Sigmoid colon (tissue), 7 donors: Measurements from ENCODE around the gene POLR1C. TPM values are rescaled to one million over a fixed set of nuclear protein-coding genes. Genes with fewer than 3 reads are reported as not detected.

Experiments used
- DNase-seq: peaks from one replicate; pipeline ENCODE4 v3.0.0-alpha.2; 2019
- H3K27ac ChIP-seq, 4 donors: fragments of 200-600 bp; sonication (generic); one replicate each; pipeline ENCODE4 v1.5.1; 2016 to 2019; ENCODE audit warnings: mild to moderate bottlenecking in 1 of 4
- H3K27me3 ChIP-seq, 3 donors: fragments of 200-600 bp; sonication (generic); one replicate each; pipeline ENCODE4 v1.5.1; 2019; ENCODE audit warnings: mild to moderate bottlenecking in 1 of 3
- H3K36me3 ChIP-seq, 4 donors: fragments of 200-600 bp; sonication (generic); one replicate each; pipeline ENCODE4 v1.5.1; 2016 to 2019
- H3K4me1 ChIP-seq, 4 donors: fragments of 200-600 bp; sonication (generic); one replicate each; pipeline ENCODE4 v1.5.1; 2017 to 2019
- H3K4me3 ChIP-seq, 4 donors: fragments of 200-600 bp; sonication (generic); one replicate each; pipeline ENCODE4 v1.5.1; 2017 to 2019; ENCODE audit warnings: mild to moderate bottlenecking in 2 of 4, moderate library complexity in 1 of 4
- H3K9me3 ChIP-seq, 4 donors: fragments of 200-600 bp in 3 of 4; sonication (generic) in 3 of 4; one replicate each; pipeline versions ENCODE4 v1.5.1 to v1.6.1; 2013 to 2019
- EP300 ChIP-seq, 4 donors: sonication (generic); formaldehyde crosslinking; IDR thresholded peaks; one replicate each; pipeline ENCODE4 v1.6.1; 2017; ENCODE audit warnings: antibody characterized with exemption in 4 of 4
- POLR2A ChIP-seq, 2 donors: fragments of 450-650 bp; IDR thresholded peaks; one replicate each; pipeline ENCODE4 v1.6.1; 2016; ENCODE audit warnings: antibody characterized with exemption in 2 of 2, mild to moderate bottlenecking in 2 of 2, moderate library complexity in 2 of 2
- POLR2AphosphoS5 ChIP-seq, 4 donors: sonication (generic); formaldehyde crosslinking; IDR thresholded peaks; one replicate each; pipeline ENCODE4 v1.6.1; 2017; ENCODE audit warnings: antibody characterized with exemption in 4 of 4
- WGBS, 2 donors: extraction: QIAGEN DNeasy Blood & Tissue Kit; methylation state at CpG; one replicate each; pipeline ENCODE4 v1.1.7; 2013; 5-methylcytosine and 5-hydroxymethylcytosine counted together
- intact Hi-C: fragments of 100-400 bp; cut with DNase I; formaldehyde crosslinking; loops from one replicate; pipeline ENCODE4 v1.15.1; 2023
- polyA plus RNA-seq, 3 donors: library from polyadenylated mRNA; stranded (reverse); fragments of 200-250 nt; gene quantifications; one replicate each; pipeline ENCODE4 v1.2.3, GENCODE V29; 2013
- total RNA-seq, 4 donors: library from RNA; depleted of rRNA; stranded (reverse); fragments of >200 nt; gene quantifications; one replicate each; pipeline ENCODE4 v1.1.0, GENCODE V29; 2016
- TF ChIP-seq, protein P1 (sequence below), 4 experiments: fragments of 450-650 bp in 3 of 4; fragments of 200-600 bp in 1 of 4; IDR thresholded peaks; one replicate each; pipeline ENCODE4 v1.5.1; 2016 to 2019; ENCODE audit warnings: antibody characterized with exemption in 4 of 4, mild to moderate bottlenecking in 3 of 4, moderate library complexity in 2 of 4
- donor health status: healthy with polysubstance abuse.
- donor health status: Bipolar disorder and iron deficiency.
- donor health status: healthy.

POLR1C gene
- total and polyA plus RNA-seq, 7 donors, result 11.9 to 39.5 (median 18.2) TPM

DNA sequence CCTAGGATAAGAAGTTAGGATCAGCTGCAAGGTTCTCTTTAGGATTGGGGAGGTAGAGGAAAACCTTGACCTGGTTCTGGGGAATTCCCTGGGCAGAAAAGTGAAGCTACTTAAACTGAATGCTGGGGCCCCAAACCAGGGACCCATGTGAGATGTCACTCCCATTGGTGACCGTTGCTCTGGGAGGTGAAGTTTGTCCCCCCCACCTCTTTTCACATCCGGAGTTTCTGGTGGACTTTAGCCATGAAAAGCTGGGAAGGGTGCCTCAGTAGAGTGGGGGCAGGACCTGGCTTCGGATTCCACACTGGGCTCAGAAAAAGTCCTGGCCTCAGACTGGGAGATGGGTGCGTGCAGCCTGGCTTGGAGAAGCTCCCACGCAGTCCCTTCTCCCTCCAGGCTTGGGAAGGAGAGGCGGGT is 26.4 kb upstream of the POLR1C start:
- peaks cover 0 to 45% (median 34%) of the 10 kb centered on the region in 4 donors for H3K4me1 ChIP-seq
- WGBS, 2 donors, result 75 to 81% methylated on average over 6 of the region's 6 CpGs
- H3K27ac ChIP-seq, result no peak overlapping the region
- peaks cover 0 to 10% (median 0%) of the 10 kb centered on the region in 4 donors for H3K36me3 ChIP-seq
- DNase-seq, result no peak
- no peak overlapping the region for H3K4me3 ChIP-seq
- intact Hi-C loops, result no loop called here
- TF ChIP-seq, protein P1, sequence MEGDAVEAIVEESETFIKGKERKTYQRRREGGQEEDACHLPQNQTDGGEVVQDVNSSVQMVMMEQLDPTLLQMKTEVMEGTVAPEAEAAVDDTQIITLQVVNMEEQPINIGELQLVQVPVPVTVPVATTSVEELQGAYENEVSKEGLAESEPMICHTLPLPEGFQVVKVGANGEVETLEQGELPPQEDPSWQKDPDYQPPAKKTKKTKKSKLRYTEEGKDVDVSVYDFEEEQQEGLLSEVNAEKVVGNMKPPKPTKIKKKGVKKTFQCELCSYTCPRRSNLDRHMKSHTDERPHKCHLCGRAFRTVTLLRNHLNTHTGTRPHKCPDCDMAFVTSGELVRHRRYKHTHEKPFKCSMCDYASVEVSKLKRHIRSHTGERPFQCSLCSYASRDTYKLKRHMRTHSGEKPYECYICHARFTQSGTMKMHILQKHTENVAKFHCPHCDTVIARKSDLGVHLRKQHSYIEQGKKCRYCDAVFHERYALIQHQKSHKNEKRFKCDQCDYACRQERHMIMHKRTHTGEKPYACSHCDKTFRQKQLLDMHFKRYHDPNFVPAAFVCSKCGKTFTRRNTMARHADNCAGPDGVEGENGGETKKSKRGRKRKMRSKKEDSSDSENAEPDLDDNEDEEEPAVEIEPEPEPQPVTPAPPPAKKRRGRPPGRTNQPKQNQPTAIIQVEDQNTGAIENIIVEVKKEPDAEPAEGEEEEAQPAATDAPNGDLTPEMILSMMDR (IDR thresholded peaks at IDR 0.05), result no peak
- TF ChIP-seq EP300 (IDR thresholded peaks at IDR 0.05), result no peak
- no peak for TF ChIP-seq POLR2AphosphoS5 (IDR thresholded peaks at IDR 0.05)
- TF ChIP-seq POLR2A (IDR thresholded peaks at IDR 0.05), result no peak
- H3K27me3 ChIP-seq, result no peaks in the 10 kb centered on the region
- no peaks in the 10 kb centered on the region for H3K9me3 ChIP-seq

DNA sequence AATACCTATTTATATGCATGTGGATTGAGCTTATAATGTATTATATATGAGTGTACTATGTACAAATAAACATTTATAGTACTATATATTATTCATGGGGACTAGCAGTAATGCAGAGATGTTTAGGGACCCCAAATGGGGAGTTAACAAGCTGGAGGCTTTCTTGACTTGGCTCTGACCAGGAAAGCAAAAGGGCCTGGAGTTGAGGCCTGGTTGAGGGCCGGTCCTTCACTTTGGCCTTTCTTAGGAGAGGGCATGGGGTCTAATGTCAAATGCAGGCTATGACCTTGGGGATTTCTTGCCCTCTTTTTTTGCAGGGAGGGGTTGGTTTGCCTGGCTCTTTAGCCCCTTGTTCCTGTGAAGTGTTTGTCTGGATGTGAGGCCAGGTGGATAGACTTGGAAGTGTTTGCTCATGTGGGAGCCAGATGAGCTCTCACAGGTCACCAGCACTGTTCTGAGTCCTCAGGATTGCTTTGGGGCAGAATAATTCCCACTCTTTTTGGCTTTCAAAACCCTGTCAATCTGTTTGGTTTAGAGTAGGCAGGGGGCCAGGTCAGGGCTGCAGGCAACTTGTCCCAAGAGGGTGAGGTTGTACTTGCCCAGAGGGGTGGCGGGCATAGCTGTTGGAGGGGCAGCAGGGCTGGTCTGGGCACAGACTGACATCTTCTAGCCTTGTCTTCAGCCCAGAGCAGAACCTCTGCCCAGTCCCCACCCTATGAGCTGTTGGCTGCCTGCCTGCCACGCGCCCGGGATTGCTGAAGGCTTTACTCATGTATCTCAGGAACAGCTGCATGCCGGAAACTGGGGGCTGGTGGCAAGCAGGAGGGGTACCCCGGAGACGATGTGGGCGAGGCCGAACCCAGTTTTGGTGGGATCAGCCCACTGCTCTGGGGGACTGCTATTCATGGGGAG is 24.9 kb upstream of the POLR1C start:
- peaks cover 0 to 59% (median 49%) of the 10 kb centered on the region in 4 donors for H3K4me1 ChIP-seq
- peak; percentile 88 for DNase-seq
- intact Hi-C loops, result no loop called here
- H3K27me3 ChIP-seq, result no peaks in the 10 kb centered on the region
- no peak overlapping the region for H3K4me3 ChIP-seq
- TF ChIP-seq POLR2AphosphoS5 (IDR thresholded peaks at IDR 0.05) (peak in 1 of 4 donors; percentile 12), POLR2A (IDR thresholded peaks at IDR 0.05) (no peak)
- WGBS, 2 donors, result 22 to 56% methylated on average over 10 of the region's 10 CpGs
- no peaks in the 10 kb centered on the region for H3K9me3 ChIP-seq
- peaks cover 0 to 5% (median 0%) of the 10 kb centered on the region in 4 donors for H3K36me3 ChIP-seq
- peak overlapping the region; percentile 57 to 72 (median 68) for H3K27ac ChIP-seq

DNA sequence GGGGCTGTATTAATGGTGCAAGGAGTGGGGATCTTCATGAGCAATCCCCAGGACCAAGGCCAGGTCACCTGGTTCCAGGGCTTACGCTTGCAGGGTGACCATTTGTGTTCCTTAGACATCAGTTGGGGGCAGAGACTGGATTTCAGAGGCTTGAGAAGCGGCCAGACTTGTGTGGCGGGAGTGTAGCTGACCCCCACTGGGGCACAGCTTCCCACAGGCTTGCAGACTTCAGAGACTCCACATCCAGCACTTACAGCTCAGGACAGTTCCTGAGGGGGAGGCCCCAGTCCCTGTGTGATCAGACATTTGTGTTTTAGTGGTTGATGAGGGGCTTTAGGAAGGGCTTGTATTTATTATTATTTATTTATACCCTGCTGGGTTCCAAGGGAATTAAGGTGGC is 24.2 kb upstream of the POLR1C start:
- Histone ChIP-seq H3K36me3 (peaks cover 0 to 6% (median 0%) of the 10 kb centered on the region in 4 donors), H3K27me3 (no peaks in the 10 kb centered on the region), H3K9me3 (no peaks in the 10 kb centered on the region), H3K27ac (peak overlapping the region; percentile 57 to 72 (median 68)), H3K4me1 (peaks cover 0 to 65% (median 52%) of the 10 kb centered on the region in 4 donors), H3K4me3 (no peak overlapping the region)
- intact Hi-C loops, result no loop called here
- TF ChIP-seq, protein P1 (IDR thresholded peaks at IDR 0.05), result no peak
- 77 to 78% methylated on average over 3 of the region's 3 CpGs for WGBS, 2 donors
- no peak for DNase-seq

DNA sequence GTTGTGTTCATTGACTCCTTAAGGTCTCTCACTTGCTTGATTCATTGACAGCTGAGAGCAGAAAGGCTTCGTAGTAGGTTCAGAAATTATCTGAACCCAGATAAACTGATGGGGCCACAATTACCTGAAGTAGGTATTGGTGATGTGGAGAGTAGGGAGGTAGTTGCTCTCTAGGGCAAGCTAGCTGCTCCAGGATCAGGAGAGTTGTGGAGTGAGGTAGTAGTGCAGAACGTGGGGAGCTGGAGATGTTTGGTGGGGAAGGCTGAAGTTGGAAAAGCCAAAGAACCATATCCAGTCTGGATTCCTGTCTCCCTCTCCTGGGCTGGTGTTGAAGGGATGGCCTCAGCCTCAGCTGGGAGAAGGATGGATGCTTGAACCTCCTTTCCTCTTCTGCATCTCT is 23.7 kb upstream of the POLR1C start:
- 91 to 92% methylated on average over 2 of the region's 2 CpGs for WGBS, 2 donors
- peak overlapping the region in 2 of 4 donors; percentile 68 to 72 for H3K27ac ChIP-seq

DNA sequence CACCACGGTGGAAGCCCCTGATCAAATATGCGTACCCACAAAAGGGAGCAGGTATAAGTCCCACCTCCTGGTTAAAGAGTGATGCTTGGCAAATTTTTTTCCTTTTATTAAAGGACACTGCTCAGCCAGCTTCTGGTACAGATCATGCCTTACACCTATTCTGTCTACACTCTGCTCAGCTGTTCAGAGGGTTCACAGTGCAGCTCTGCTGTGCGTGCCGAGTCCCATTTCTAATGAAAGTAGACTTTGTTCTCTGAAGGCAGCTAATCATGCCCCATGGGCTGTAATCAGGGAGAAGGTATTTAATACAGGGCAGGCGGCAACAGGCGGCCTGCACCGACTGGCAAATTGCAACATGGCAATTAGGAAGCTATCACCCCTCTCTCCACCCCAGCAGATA is 23.1 kb upstream of the POLR1C start:
- no peak for DNase-seq
- WGBS, 2 donors, result 92% methylated on average over 7 of the region's 7 CpGs
- intact Hi-C loops, result no loop called here
- no peak overlapping the region for H3K4me3 ChIP-seq
- H3K27ac ChIP-seq, result no peak overlapping the region
- no peaks in the 10 kb centered on the region for H3K9me3 ChIP-seq
- TF ChIP-seq POLR2A (IDR thresholded peaks at IDR 0.05) (no peak), EP300 (IDR thresholded peaks at IDR 0.05) (no peak), POLR2AphosphoS5 (IDR thresholded peaks at IDR 0.05) (no peak)
- TF ChIP-seq, protein P1 (IDR thresholded peaks at IDR 0.05), result no peak
- no peaks in the 10 kb centered on the region for H3K27me3 ChIP-seq
- H3K4me1 ChIP-seq, result peaks cover 0 to 62% (median 51%) of the 10 kb centered on the region in 4 donors
- peaks cover 6 to 18% (median 8%) of the 10 kb centered on the region in 4 donors for H3K36me3 ChIP-seq

More for the DNA sequence above, 23.7 kb upstream of the POLR1C start:
- no peaks in the 10 kb centered on the region for H3K9me3 ChIP-seq
- no peak overlapping the region for H3K4me3 ChIP-seq
- intact Hi-C loops, result no loop called here
- DNase-seq, result no peak
- peaks cover 0 to 65% (median 52%) of the 10 kb centered on the region in 4 donors for H3K4me1 ChIP-seq
- H3K36me3 ChIP-seq, result peaks cover 2 to 12% (median 2%) of the 10 kb centered on the region in 4 donors
- TF ChIP-seq, protein P1 (IDR thresholded peaks at IDR 0.05), result no peak
- no peak for TF ChIP-seq EP300 (IDR thresholded peaks at IDR 0.05)
- TF ChIP-seq POLR2A (IDR thresholded peaks at IDR 0.05), result no peak
- H3K27me3 ChIP-seq, result no peaks in the 10 kb centered on the region
